K562 (cell line): ENCODE data around the gene ATG4D. TPM values are rescaled to one million over a fixed set of nuclear protein-coding genes. Genes with fewer than 3 reads are reported as not detected.

Experiments used
- BMI1 ChIP-seq: fragments of 150-350 bp; IDR thresholded peaks from 2 replicates; pipeline ENCODE4 v1.6.1; 2014; ENCODE audit warnings: low read length
- BRD9 ChIP-seq: fragments of 450-650 bp; IDR thresholded peaks from 2 replicates; pipeline ENCODE4 v1.6.1; 2018; ENCODE audit warnings: low read depth; ENCODE audit not compliant: partially characterized antibody
- ELF4 ChIP-seq: fragments of 450-650 bp; formaldehyde crosslinking; IDR thresholded peaks from 2 replicates; pipeline ENCODE4 v1.4.0; 2022; ENCODE audit warnings: missing genetic modification characterization
- HDAC2 ChIP-seq: fragments of 450-650 bp; IDR thresholded peaks from 2 replicates; pipeline ENCODE4 v1.6.1; 2016; ENCODE audit warnings: mild to moderate bottlenecking
- HNRNPL ChIP-seq: fragments of 200-400 bp; formaldehyde crosslinking; IDR thresholded peaks from 2 replicates; pipeline ENCODE4 v1.6.1; 2017; ENCODE audit warnings: low read depth, mild to moderate bottlenecking, low read length
- KLF10 ChIP-seq: fragments of 250-450 bp; sonication (Bioruptor Pico); IDR thresholded peaks from 2 replicates; pipeline ENCODE4 v1.6.1; 2021; ENCODE audit warnings: matching md5 sums
- NELFE ChIP-seq: IDR thresholded peaks from 2 replicates; pipeline ENCODE4 v1.6.1; 2011; ENCODE audit warnings: mild to moderate bottlenecking; ENCODE audit not compliant: insufficient read depth, insufficient read length
- POLR2A ChIP-seq: fragments of 450-650 bp; conservative IDR thresholded peaks from 2 replicates; pipeline ENCODE4 v1.6.1; 2016
- SAP30 ChIP-seq: fragments of 200-600 bp; sonication (generic); IDR thresholded peaks from 2 replicates; pipeline ENCODE4 v1.6.1; 2012; ENCODE audit warnings: borderline replicate concordance, low read depth, mild to moderate bottlenecking, moderate library complexity, low read length, control low read depth, inconsistent platforms; ENCODE audit not compliant: insufficient read depth, poor library complexity, severe bottlenecking
- SNIP1 ChIP-seq: fragments of 450-650 bp; IDR thresholded peaks from 2 replicates; pipeline ENCODE4 v1.7.1; 2017; ENCODE audit warnings: low read depth, mild to moderate bottlenecking
- STAT5A ChIP-seq: IDR thresholded peaks from 2 replicates; pipeline ENCODE4 v1.6.1; 2012; ENCODE audit warnings: low read length, inconsistent platforms, borderline replicate concordance
- ZNF146 ChIP-seq: IDR thresholded peaks from one replicate; pipeline ENCODE4 v1.6.1; 2018; ENCODE audit warnings: missing compliant biosample characterization; ENCODE audit not compliant: unreplicated experiment
- ZNF197 ChIP-seq: fragments of 200-800 bp; sonication (Bioruptor generic); IDR thresholded peaks from 2 replicates; pipeline ENCODE4 v1.6.1; 2016; ENCODE audit warnings: low read depth, missing genetic modification characterization, missing compliant biosample characterization
- ZNF764 ChIP-seq: fragments of 250-450 bp; sonication (Bioruptor Pico); IDR thresholded peaks from 2 replicates; pipeline ENCODE4 v1.4.0; 2020; ENCODE audit warnings: low read depth, mild to moderate bottlenecking, moderate library complexity
- polyA plus RNA-seq, 8 experiments: library from polyadenylated mRNA; depleted of rRNA in 4 of 8; stranded (reverse) in 5 of 8; unstranded in 3 of 8; fragments of >200 nt; fragmentation: Nextera tagmentation in 2 of 8; fragmentation: Illumina TruSeq in 1 of 8; extraction: Ambion mirVana in 2 of 8; extraction: Trizol in 1 of 8; gene quantifications; 2 replicates each; pipeline versions ENCODE4 v1.2.1 to v1.2.3, GENCODE V29; 2011 to 2014; ENCODE audit warnings: inconsistent platforms in 1 of 8, missing spikeins in 1 of 8
- total RNA-seq, 7 experiments: library from RNA; depleted of rRNA in 6 of 7; stranded (reverse); fragments of >200 nt in 6 of 7; fragmentation: Illumina TruSeq in 2 of 7; extraction: Trizol in 2 of 7; gene quantifications; 2 replicates each; pipeline versions ENCODE4 v1.2.1 to v1.2.3, GENCODE V29; 2011 to 2021; ENCODE audit warnings: low replicate concordance in 1 of 7
- TF ChIP-seq, protein P1 (sequence below): fragments of 250-450 bp; sonication (Bioruptor Pico); IDR thresholded peaks from 2 replicates; pipeline ENCODE4 v1.8.0; 2021; ENCODE audit warnings: moderate library complexity, mild to moderate bottlenecking, inconsistent platforms
- TF ChIP-seq, protein P2 (sequence below): fragments of 450-650 bp; conservative IDR thresholded peaks from 2 replicates; pipeline ENCODE4 v1.6.1; 2016; ENCODE audit warnings: missing genetic modification characterization, low read depth, mild to moderate bottlenecking, control low read depth, missing compliant biosample characterization
- TF ChIP-seq, protein P3 (sequence below): fragments of 450-650 bp; conservative IDR thresholded peaks from 2 replicates; pipeline ENCODE4 v1.6.1; 2016; ENCODE audit warnings: missing genetic modification characterization, low read depth, mild to moderate bottlenecking, missing compliant biosample characterization, moderate library complexity
- TF ChIP-seq, protein P4 (sequence below): sonication (generic); formaldehyde crosslinking; IDR thresholded peaks from 2 replicates; pipeline ENCODE4 v1.8.0; 2023; ENCODE audit warnings: missing genetic modification reagents, mild to moderate bottlenecking, borderline replicate concordance

The ATG4D gene
- total and polyA plus RNA-seq, 9 of the 15 experiments (the other 6 are each of a cell fraction or from before 2014, with no cell fraction given) = 0.51 to 66.1 (median 22.9) TPM

DNA sequence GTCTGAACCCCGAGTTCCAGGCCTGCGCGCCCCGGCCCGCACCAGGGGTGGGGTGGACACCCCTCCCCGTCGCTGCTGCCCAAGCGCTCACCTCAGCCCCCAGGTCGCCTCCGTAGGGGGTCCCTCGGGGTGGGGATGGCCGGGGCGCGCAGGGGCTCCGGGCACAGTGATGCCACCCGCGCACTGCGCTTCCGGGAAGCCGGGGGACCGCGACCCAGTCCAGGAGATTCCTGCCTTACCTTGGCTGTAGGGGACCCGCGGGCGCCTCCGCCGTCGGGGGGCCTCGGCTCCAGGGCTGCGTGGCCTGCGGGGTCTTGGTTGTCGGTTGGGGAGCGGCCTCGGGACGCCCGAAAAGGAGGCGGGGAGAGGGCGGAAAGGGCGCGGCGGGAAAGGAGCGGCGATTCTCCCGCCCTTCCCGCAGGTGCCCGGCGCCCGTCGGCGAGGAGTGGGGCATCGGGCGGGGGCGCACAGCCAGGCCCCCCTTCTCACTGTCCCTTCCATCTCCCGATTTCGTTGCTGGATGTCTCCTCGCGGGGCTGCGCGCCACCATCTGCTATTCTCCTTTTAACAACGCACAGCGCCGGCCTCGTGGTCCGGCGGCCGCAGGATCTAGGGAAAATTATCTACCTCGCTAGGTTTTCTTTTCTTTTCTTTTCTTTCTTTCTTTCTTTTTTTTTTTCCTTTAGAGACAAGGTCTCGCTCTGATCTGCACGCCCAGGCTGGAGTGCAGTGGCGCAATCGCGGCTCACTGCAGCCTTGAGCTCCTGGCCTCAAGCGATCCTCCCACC, 40.5 kb upstream of the ATG4D start, which contains the start of gene KEAP1 (continued):
- TF ChIP-seq HNRNPL (peak; percentile 88; the same call in 1 of the 2 replicates), HDAC2 (no peak; the same call in none of the 2 replicates), ZNF146 (CRISPR knock-in tag) (no peak), SAP30 (peak; percentile 41), NELFE (no peak), KLF10 (no peak), SNIP1 (no peak), POLR2A (peak; percentile 60), BMI1 (no peak), ZNF764 (CRISPR knock-in tag) (no peak), STAT5A (no peak), ELF4 (CRISPR knock-in tag) (no peak), ZNF197 (CRISPR knock-in tag) (peak; percentile 22; the same call in 1 of the 2 replicates), BRD9 (peak; percentile 72)
- TF ChIP-seq, protein P1, sequence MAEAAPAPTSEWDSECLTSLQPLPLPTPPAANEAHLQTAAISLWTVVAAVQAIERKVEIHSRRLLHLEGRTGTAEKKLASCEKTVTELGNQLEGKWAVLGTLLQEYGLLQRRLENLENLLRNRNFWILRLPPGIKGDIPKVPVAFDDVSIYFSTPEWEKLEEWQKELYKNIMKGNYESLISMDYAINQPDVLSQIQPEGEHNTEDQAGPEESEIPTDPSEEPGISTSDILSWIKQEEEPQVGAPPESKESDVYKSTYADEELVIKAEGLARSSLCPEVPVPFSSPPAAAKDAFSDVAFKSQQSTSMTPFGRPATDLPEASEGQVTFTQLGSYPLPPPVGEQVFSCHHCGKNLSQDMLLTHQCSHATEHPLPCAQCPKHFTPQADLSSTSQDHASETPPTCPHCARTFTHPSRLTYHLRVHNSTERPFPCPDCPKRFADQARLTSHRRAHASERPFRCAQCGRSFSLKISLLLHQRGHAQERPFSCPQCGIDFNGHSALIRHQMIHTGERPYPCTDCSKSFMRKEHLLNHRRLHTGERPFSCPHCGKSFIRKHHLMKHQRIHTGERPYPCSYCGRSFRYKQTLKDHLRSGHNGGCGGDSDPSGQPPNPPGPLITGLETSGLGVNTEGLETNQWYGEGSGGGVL = no peak
- TF ChIP-seq, protein P2, sequence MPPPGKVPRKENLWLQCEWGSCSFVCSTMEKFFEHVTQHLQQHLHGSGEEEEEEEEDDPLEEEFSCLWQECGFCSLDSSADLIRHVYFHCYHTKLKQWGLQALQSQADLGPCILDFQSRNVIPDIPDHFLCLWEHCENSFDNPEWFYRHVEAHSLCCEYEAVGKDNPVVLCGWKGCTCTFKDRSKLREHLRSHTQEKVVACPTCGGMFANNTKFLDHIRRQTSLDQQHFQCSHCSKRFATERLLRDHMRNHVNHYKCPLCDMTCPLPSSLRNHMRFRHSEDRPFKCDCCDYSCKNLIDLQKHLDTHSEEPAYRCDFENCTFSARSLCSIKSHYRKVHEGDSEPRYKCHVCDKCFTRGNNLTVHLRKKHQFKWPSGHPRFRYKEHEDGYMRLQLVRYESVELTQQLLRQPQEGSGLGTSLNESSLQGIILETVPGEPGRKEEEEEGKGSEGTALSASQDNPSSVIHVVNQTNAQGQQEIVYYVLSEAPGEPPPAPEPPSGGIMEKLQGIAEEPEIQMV (tag) = no peak
- TF ChIP-seq, protein P3, sequence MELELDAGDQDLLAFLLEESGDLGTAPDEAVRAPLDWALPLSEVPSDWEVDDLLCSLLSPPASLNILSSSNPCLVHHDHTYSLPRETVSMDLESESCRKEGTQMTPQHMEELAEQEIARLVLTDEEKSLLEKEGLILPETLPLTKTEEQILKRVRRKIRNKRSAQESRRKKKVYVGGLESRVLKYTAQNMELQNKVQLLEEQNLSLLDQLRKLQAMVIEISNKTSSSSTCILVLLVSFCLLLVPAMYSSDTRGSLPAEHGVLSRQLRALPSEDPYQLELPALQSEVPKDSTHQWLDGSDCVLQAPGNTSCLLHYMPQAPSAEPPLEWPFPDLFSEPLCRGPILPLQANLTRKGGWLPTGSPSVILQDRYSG (tag) = no peak; the same call in 1 of the 2 replicates
- TF ChIP-seq, protein P4, sequence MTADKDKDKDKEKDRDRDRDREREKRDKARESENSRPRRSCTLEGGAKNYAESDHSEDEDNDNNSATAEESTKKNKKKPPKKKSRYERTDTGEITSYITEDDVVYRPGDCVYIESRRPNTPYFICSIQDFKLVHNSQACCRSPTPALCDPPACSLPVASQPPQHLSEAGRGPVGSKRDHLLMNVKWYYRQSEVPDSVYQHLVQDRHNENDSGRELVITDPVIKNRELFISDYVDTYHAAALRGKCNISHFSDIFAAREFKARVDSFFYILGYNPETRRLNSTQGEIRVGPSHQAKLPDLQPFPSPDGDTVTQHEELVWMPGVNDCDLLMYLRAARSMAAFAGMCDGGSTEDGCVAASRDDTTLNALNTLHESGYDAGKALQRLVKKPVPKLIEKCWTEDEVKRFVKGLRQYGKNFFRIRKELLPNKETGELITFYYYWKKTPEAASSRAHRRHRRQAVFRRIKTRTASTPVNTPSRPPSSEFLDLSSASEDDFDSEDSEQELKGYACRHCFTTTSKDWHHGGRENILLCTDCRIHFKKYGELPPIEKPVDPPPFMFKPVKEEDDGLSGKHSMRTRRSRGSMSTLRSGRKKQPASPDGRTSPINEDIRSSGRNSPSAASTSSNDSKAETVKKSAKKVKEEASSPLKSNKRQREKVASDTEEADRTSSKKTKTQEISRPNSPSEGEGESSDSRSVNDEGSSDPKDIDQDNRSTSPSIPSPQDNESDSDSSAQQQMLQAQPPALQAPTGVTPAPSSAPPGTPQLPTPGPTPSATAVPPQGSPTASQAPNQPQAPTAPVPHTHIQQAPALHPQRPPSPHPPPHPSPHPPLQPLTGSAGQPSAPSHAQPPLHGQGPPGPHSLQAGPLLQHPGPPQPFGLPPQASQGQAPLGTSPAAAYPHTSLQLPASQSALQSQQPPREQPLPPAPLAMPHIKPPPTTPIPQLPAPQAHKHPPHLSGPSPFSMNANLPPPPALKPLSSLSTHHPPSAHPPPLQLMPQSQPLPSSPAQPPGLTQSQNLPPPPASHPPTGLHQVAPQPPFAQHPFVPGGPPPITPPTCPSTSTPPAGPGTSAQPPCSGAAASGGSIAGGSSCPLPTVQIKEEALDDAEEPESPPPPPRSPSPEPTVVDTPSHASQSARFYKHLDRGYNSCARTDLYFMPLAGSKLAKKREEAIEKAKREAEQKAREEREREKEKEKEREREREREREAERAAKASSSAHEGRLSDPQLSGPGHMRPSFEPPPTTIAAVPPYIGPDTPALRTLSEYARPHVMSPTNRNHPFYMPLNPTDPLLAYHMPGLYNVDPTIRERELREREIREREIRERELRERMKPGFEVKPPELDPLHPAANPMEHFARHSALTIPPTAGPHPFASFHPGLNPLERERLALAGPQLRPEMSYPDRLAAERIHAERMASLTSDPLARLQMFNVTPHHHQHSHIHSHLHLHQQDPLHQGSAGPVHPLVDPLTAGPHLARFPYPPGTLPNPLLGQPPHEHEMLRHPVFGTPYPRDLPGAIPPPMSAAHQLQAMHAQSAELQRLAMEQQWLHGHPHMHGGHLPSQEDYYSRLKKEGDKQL (CRISPR knock-in tag) = peak; percentile 79; the same call in 1 of the 2 replicates
